Stimulated activated naive CD4-positive, alpha-beta T cell (primary cell): ENCODE results near the gene PPM1G.

ENCODE experiments used
- DNase-seq, 6 experiments: peaks; one replicate each; lab custom pipeline; 2025; lab: John Stamatoyannopoulos, UW

The PPM1G gene

GRCh38 chr2:27412419-27413152, 3.2 kb upstream of the PPM1G start:
- DNase-seq: no peak

DNA sequence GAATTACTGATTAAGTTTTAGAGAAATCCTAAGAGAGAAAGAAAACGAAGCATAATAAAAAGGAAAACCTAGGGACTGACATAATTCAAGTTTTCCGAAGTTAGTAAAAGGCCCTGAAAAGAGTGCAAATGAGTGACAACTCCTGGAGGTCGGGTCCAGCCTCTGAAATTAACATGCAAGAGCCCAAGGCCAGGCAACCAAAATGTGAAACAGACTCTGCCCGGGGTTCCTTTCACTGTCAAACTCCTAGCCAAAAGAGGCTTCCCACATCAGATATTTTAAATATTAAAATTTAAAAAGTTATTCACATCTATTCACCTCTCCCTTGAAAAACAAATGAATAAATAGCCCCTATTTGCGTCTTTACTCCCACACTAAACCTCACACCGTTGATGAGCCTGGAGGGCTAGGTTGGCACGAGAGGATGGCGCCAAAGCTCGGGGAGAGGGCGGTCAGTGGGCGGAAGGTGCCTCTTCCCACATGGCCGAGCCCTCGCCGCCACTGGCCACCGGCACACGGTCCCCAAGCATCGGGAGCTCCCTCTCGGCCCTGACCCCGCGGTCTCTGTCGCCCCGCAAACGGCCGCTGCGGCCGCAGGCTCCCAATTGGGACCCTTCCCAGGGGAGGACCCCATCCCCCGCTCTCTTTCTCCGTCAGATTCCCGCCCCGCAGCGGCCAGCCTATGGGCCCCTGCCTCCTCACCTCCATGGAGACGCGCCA, 630 bp downstream of the PPM1G start:
- DNase-seq: peak in 1 of 6 experiments; percentile 11

GRCh38 chr2:27407798-27408491, 1.4 kb downstream of the PPM1G start:
- no peak for DNase-seq

DNA sequence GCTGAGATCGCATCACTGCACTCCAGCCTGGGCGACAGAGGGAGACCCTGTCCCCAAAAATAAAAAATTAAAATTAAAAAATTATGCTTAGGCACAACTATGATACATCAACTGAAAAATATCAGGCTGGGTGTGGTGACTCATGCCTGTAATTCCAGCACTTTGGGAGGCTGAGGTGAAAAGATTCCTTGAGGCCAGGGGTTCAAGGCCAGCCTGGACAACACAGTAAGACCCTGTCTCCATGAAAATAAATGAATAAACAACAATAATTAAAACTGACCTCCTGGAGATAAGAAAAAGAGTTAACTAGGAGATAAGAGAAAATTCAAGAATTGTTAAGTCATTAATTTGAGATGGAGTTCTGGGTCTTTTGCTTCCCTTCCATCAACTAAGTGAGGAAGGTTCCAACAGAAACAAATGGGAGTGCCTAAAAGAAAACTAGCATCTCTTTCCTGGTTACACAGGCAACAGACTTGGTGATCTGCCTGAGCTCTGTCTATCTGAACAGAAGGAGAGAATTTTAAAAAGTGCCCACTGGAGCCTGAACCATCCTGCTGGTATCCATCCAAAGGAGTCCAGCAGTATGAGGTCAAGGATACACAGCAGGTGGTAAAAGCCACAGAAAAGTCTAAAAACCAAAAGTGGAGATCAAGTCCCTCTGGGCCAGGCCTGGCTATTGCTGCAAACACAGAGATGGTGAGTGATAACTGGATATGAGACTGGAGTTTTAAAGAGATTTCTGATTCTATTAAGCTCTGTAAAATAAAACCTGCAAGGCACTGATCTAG, 8.8 kb downstream of the PPM1G start:
- no peak for DNase-seq

DNA sequence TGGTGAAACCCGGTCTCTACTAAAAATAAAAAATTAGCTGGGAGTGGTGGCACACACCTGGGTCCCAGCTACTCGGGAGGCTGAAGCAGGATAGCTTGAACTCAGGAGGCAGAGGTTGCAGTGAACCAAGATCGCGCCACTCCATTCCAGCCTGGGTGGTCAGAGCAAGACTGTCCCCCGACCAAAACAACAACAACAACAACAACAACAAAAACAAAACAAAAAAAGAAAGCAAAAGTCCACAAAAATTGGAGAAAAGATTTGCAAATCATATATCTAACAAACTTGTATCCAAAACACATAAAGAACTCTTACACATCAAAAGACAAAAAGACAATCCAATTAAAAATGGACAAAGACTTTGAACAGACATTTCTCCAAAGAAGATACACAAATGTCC, 10.4 kb downstream of the PPM1G start:
- no peak for DNase-seq

DNA sequence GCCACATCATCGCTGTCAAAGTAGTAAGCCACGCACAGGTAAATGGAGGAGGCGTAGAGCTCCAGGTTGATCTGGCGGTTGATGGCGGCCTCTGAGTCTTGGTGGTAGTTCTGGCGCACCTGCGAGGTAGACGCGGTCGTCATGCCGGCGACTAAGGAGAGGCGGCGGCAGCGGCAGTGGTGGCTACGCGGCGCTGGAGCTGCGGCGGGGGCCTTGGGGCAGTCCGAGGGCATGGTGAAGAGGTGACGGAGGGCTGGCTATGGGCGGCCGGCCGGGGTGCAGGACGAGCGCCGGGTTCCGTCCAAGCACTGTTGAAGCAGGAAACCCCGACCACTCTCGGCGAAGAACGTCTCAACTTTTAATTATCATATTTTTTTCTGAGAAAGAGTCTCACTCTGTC, 16.2 kb downstream of the PPM1G start:
- DNase-seq: no peak

- DNase-seq: peak in 3 of 6 experiments; percentile 43 to 55 (median 54)
Observed at GRCh38 chr2:27390822-27391679, 18.3 kb downstream of the PPM1G start.

- DNase-seq: no peak
Observed at GRCh38 chr2:27381577-27382181, 27.7 kb downstream of the PPM1G start.

DNA sequence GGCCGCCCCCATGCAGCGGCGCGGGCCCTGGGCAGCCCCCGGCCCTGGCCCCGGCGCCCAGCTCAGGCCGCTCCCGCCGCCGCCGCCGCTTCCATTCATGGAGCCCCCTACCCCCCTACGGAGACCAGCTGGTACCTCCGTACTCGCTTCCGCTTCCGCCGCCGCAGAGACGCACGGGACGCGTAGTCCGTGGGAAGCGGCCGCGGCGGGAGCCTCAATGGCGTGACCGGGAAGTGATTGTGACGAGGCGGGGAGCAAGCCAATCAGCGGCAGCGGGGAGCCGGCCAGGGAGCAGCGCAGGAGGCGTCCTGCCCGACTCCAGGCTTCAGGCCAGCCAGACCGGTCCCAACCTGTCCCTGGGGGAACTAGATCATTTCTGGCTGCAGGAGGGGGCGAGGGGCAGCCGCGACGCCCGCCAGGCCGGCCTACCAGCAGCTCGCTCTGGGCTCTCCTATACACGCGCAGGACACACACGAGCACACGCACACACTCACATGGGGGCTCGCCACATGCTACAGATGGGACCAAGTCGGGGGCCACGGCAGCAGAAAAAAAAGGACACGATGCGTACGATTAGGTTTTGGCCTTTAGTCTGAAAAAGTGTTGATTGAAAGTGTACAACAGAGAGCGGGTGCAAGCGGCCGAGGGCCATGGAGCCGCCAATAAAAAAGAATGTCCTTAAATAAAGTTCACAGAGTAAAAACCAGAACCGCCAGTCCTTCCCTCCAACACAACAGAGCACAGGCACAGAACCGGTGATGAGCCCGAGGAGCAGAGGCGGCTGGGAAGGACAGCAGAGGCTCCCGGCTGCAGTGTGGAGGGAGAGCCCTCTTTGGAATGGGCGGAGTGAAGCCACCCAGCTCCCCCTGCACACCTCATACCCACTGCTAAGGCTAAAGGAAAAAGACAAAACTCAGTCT, 28.5 kb downstream of the PPM1G start, which contains the start of gene ZNF513:
TSS of gene ZNF513 (minus strand) at position 109 of the 920 bp plus-strand sequence. CDS start 208 bp downstream, outside the sequence.
- DNase-seq: peak; percentile 65 to 86 (median 76)

GRCh38 chr2:27379836-27380625, 29.4 kb downstream of the PPM1G start:
- DNase-seq: peak in 4 of 6 experiments; percentile 49 to 63 (median 54)

DNA sequence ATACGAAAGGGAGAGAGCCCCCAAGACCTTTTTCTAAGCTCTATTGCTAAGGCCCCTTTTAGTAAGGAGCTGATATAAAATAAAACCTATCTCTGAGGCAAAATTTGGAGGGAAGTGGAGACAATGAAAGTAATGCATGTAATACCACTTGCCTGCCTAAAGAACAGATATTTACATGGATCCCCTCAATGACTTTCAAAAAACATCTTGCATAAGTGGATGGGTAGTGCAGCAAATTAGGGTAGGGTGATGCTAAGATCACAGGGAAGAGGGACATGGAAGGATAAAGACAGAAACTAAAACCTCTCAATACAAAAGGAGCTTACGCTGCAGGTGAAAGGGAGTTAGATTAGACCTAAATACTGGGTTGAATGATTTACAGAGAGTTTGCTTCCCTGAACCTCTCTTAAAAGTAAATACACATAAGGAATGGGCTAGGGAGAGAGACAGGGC, 30.0 kb downstream of the PPM1G start:
- DNase-seq: no peak

DNA sequence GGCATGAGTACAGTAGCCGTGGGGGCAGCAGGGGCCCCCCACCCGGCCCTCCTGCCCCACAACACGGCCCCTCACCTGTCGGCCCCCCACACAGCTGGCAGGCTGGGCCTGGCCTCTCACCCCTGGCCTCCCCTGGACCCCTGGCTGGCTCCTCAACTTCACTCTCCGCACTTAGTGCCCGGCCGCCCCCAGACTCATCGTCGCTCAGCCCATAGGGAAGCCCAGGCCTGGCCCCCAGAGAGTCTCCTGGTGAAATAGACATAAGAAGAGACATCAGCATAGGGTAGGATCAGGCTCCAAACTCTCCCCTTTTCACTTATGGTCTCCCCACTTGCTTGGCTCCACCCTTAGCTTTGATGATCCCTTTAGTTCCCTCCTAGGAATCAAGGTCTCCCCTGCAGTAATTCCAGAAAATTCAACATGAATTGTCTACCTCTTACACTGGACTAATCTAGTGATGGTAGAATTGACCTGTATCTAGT, 30.5 kb downstream of the PPM1G start:
- DNase-seq: no peak

DNA sequence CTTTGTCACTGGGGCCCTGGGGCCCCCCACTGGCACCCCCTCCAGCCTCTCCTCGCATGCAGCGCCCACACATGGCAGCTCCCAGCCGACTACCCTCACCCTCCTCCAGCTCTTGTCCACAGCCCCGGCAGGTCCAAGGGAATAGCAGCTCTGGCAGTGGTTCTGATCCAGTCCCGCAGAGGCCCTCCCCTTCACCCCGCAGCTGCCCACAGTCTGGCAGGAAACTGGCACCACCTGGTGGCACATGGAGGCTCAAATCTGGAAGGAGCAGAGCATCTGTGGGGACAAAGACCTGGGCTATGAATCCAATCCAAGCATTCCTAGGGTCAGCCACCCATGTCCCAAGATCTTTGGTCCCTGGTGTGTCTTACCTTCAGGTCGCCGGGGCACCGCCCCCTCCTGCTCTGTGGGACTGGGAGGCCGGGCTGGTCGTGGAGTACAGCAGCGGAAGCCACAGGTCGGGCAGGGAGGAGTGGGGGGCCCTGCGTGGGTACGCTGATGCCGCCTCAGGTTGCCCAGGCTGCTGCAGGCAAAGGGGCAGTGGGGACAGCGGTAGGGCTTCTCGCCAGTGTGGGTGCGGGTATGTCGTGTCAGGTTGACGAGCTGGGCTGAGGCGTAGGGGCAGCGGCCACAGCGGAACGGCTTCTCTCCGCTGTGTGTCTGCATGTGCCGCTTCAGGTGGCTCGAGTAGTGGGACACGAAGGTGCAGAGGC, 31.1 kb downstream of the PPM1G start:
- DNase-seq: peak in 2 of 6 experiments; percentile 2 to 11

DNA sequence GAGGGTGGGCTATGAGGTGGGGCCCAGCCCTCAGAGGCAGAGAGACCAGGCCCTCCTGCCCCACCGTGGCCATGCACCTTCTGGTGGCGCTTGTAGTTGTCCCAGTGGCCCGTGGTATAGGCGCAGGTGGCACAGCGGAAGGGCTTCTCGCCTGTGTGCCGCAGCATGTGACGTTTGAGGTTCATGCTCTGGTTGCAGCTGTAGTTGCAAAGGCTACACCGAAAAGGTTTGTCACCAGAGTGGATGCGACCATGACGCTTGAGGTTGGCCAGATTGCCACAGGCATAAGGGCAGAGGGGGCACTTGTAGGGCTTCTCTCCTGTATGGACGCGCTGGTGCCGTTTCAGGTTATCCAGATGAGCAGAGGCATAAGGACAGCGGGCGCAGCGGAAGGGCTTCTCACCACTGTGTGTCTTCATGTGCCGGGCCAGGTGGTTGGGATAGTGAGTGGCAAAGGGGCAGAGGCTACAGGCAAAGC, 31.7 kb downstream of the PPM1G start:
- no peak for DNase-seq

DNA sequence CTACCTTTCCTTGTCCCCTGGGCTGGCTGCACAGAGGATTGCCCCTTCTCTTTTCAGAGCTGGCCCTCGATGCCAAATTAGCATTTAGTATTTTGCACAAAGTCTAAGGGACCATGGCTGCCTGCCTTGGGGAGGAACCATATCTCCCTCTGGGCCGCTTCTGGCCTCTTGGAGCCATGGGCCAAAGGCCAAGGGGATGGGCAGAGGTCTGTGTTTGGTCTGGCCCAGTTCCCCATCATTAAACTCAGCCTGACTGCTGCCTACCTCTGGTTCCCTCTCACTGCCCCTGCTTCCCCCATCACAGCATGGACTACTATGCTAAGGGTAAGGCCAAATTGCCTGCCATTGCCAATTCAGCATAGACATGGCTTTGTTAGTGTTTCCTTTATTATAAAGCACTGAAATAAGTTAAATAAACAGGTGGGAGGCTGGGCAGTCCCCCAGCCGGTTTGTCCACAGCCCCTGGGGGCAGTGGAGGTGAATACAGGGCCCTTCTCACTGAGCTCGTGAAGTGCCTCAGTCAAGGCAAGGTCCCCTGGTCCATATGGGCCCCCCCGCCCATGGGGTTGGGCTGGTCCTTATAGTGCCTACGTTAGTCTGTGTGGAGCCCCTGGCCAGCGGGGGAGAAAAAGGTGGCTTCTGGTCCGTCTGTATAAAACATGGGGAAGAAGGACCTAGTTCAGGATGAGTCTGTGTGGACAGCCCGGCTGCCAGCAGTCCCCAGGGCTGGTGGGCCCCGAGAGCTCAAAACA, 32.3 kb downstream of the PPM1G start:
- DNase-seq: no peak

DNA sequence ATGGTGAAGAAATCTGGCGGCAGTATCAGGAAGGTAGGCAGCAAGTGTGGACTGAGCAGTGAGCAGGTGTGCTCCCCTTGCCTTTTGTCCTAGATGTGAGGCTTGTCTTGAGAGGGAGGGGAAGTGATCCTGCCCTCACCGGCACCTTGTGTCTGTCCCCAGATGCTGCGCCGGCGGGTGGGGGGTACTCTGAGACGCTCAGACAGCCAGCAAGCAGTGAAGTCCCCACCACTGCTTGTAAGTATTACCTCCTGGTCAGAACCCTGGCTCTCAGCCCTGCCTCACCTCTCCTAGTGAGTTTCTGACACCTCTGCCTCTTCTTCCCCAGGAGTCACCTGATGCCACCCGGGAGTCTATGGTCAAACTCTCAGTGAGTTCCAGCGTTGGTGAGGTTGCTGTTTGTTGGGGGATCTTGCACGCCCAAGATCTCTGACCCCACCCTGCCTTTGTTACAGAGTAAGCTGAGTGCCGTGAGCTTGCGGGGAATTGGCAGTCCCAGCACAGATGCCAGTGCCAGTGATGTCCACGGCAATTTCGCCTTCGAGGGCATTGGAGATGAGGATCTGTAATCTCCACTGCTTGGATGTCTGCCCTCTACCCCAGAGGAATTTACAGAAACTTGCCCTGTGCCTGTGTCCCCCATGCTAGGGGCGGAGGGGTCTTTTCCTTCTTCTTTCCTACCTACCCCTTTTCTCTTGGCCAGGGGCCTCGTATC, 33.1 kb downstream of the PPM1G start:
- no peak for DNase-seq
